Naive B cell (primary cell): Measurements from ENCODE around the gene SLCO4A1. TPM values are rescaled to one million over a fixed set of nuclear protein-coding genes. Genes with fewer than 3 reads are reported as not detected.
A peak's percentile ranks its signal among the peaks of the same experiment; 100 is the strongest.

Source experiments
- ATAC-seq, 2 donors: fragments of 150-1000 bp; cut with Tn5 transposase; 2 replicates each; pipeline ENCODE4 v1.10.0; 2021; ENCODE audit warnings: low read depth in 2 of 2, mild to moderate bottlenecking in 2 of 2, moderate library complexity in 2 of 2
- DNase-seq: peaks from one replicate; pipeline ENCODE4 v3.0.0; 2022
- H3K27ac Mint-ChIP-seq, 6 donors: one replicate each; pipeline ENCODE4 v1.8.0; 2020 to 2022; ENCODE audit warnings: mild to moderate bottlenecking in 6 of 6, mixed read lengths in 6 of 6, moderate library complexity in 5 of 6, inconsistent platforms in 2 of 6
- H3K27me3 Mint-ChIP-seq, 3 donors: one replicate each; pipeline ENCODE4 v1.8.0; 2021 to 2022; ENCODE audit warnings: mixed read lengths in 3 of 3, mild to moderate bottlenecking in 1 of 3
- H3K36me3 Mint-ChIP-seq, 2 donors: one replicate each; pipeline ENCODE4 v1.8.0; 2020 to 2022; ENCODE audit warnings: mixed read lengths in 2 of 2, inconsistent platforms in 1 of 2, mild to moderate bottlenecking in 1 of 2
- H3K4me1 Mint-ChIP-seq, 3 donors: one replicate each; pipeline ENCODE4 v1.8.0; 2020 to 2022; ENCODE audit warnings: mixed read lengths in 3 of 3, inconsistent platforms in 1 of 3, mild to moderate bottlenecking in 1 of 3, moderate library complexity in 1 of 3
- H3K4me3 Mint-ChIP-seq, 8 donors: one replicate each; pipeline ENCODE4 v1.8.0; 2020 to 2022; ENCODE audit warnings: mild to moderate bottlenecking in 8 of 8, mixed read lengths in 8 of 8, moderate library complexity in 8 of 8, inconsistent platforms in 2 of 8
- H3K9me3 Mint-ChIP-seq, 7 donors: one replicate each; pipeline ENCODE4 v1.8.0; 2020 to 2022; ENCODE audit warnings: mixed read lengths in 7 of 7, mild to moderate bottlenecking in 5 of 7, inconsistent platforms in 2 of 7, moderate library complexity in 1 of 7
- polyA plus RNA-seq, 6 donors: library from polyadenylated mRNA; unstranded; fragments of 300-500 nt; fragmentation: Illumina TruSeq; gene quantifications; one replicate each; pipeline ENCODE4 v1.2.3, GENCODE V29; 2021; ENCODE audit warnings: low read depth in 6 of 6

SLCO4A1 gene
- polyA plus RNA-seq, 6 donors from 2014 or later: 0.29 to 4.6 (median 0.91) TPM

DNA sequence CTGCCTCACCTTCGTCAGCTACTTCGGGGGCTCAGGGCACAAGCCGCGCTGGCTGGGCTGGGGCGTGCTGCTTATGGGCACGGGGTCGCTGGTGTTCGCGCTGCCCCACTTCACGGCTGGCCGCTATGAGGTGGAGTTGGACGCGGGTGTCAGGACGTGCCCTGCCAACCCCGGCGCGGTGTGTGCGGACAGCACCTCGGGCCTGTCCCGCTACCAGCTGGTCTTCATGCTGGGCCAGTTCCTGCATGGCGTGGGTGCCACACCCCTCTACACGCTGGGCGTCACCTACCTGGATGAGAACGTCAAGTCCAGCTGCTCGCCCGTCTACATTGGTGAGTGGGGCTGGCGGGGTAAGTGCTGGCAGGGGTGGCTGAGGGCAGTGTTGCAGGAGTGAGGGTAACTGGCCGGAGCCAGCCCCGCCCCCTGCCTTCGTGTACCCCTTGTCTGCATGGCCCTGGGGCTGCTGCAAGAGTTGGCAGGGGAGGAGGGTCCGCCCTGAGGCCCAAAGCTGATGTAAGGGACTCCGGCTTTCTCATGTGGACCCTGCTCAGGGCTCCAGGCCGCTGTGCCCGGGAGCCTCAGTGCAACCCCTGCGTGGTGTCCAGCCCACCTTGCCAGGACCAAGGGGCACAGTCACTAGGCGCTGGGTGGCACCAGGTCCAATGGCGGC is 14.8 kb downstream of the SLCO4A1 start:
- no peak for DNase-seq
- Mint-ChIP-seq H3K27ac (peak overlapping the region in 2 of 6 donors; percentile 16 to 47), H3K4me1 (peaks cover 17 to 22% (median 19%) of the 10 kb centered on the region in 3 donors), H3K9me3 (no peaks in the 10 kb centered on the region), H3K27me3 (no peaks in the 10 kb centered on the region), H3K36me3 (no peaks in the 10 kb centered on the region), H3K4me3 (no peak overlapping the region)
- ATAC-seq: no peak

DNA sequence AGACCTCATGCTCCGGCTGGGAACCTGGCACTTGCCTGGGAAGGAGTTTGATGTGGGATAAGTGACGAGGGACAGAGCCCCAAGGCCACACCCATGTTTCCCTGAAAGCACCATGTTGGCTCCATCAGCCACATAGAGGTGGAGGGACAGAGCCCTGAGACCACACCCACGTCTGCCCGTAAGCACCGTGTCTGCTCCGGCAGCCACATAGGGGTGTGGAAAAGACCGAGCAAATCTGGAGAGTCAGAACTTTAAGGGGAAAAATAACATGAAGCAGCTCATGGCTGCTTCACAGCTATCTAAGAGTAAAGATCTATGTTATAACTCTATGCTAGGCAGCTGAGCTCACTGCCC is 15.3 kb downstream of the SLCO4A1 start:
- no peak for ATAC-seq
- Mint-ChIP-seq H3K27ac (no peak overlapping the region), H3K36me3 (no peaks in the 10 kb centered on the region)

DNA sequence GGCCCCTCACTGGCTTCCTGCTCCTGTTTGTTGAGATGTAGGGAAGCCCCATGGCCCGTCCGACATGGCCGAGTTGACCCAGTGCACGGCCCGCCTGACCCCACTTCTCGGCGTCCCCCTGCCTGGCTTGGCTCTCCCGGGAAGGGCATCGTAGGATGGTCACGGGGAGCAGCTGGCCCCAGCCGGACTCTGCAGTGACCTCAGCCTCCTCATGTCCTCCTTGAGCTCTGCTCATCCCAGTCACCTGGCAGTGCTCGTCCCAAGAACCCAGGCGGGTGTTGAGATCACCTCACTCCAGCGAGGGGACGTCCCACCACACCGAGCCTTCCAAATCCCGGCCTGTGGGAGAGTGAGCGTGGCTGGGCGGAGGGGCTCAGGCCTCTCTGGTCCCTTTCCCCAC is 15.7 kb downstream of the SLCO4A1 start:
- DNase-seq: no peak
- Mint-ChIP-seq H3K4me1 (peaks cover 12 to 15% (median 12%) of the 10 kb centered on the region in 3 donors), H3K9me3 (no peaks in the 10 kb centered on the region), H3K36me3 (no peaks in the 10 kb centered on the region), H3K4me3 (no peak overlapping the region), H3K27ac (no peak overlapping the region), H3K27me3 (no peaks in the 10 kb centered on the region)
- no peak for ATAC-seq

More for the DNA sequence above, 15.3 kb downstream of the SLCO4A1 start:
- H3K4me1 Mint-ChIP-seq: peaks cover 12 to 17% (median 14%) of the 10 kb centered on the region in 3 donors
- no peaks in the 10 kb centered on the region for H3K27me3 Mint-ChIP-seq
- no peak overlapping the region for H3K4me3 Mint-ChIP-seq
- H3K9me3 Mint-ChIP-seq: no peaks in the 10 kb centered on the region
- no peak for DNase-seq

DNA sequence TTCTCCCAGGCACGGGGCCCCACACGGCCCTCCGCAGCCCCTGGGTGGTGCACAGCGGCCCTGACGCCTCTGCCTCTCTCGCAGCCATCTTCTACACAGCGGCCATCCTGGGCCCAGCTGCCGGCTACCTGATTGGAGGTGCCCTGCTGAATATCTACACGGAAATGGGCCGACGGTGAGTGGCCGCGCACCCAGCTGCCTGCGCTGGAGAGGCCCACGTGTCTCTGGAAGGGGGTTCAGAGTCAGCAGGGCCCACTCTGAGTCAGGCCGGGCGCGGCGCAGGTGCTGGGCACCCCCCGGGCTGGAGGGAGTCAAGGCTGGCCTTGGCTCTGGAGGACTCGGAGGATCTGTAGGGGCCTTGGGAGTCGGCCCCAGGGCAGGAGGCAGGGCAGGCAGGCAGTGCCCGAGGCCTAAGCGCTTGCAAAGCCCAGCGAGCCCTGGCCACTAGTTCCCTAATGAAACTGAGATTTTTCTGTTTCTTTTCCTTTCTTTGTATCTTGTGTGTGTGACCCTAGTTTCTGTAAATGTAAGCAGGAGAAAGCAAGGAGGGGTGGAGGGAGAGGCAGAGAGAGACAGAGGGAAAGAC is 16.4 kb downstream of the SLCO4A1 start:
- no peak for ATAC-seq
- no peak for DNase-seq
- H3K9me3 Mint-ChIP-seq: no peaks in the 10 kb centered on the region
- H3K27ac Mint-ChIP-seq: peak overlapping the region in 1 of 6 donors; percentile 57
- no peak overlapping the region for H3K4me3 Mint-ChIP-seq
- peaks cover 12 to 15% (median 12%) of the 10 kb centered on the region in 3 donors for H3K4me1 Mint-ChIP-seq
- no peaks in the 10 kb centered on the region for H3K27me3 Mint-ChIP-seq
- H3K36me3 Mint-ChIP-seq: no peaks in the 10 kb centered on the region

DNA sequence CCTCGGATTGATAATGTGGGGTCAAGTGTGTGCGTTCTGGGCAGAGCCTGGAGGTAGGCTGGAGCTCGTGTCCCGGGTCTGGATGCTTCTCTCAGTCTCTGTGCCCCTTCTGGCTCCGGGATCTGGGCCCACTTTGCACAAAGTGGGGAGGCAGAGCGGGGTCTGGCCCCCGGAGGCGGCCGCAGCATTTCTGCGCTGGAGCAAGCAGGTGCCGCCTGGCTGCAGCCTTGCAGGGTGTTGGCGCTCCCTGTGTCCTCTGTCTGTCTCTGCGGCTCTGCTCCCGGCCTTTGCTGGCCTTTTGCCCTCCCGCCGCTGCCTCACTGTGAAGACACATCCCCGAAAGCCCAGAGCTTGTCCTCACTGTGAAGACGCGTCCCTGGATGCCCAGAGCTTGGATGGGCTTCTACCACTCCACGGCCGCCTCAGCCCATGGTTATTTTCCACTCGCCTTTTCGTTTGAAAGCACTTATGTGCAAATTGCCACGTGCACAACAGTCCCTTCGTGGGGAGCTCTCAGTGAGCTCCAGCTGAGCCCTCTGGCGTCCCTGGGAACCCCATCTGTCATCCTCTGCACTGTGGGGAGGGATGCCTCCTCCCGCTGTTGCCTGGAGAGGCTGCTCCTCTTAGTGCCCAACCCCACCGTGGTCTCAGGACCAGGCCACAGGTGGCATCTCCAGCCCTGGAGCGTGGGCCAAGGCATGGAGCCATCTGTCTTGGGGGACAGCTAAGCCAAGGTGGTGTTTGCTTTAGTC is 17.4 kb downstream of the SLCO4A1 start:
- no peaks in the 10 kb centered on the region for H3K9me3 Mint-ChIP-seq
- DNase-seq: no peak
- ATAC-seq: no peak
- H3K27ac Mint-ChIP-seq: peak overlapping the region in 1 of 6 donors; percentile 46
- no peaks in the 10 kb centered on the region for H3K27me3 Mint-ChIP-seq
- H3K4me3 Mint-ChIP-seq: no peak overlapping the region
- H3K4me1 Mint-ChIP-seq: peaks cover 8 to 10% (median 9%) of the 10 kb centered on the region in 3 donors
- no peaks in the 10 kb centered on the region for H3K36me3 Mint-ChIP-seq

DNA sequence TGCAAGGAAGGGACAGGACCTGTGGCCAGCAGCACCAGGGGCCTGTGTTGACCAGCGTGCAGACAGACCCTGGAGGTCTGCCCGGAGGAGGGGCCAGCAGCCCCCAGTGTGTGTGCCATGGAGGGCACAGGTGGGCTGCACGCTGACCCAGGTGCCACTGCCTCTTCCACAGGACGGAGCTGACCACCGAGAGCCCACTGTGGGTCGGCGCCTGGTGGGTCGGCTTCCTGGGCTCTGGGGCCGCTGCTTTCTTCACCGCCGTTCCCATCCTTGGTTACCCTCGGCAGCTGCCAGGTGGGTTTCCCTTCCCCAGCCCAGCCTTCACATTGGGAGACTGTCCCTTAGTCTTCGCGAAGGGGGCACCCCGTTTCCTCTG is 17.9 kb downstream of the SLCO4A1 start:
- Mint-ChIP-seq H3K36me3 (no peaks in the 10 kb centered on the region), H3K27ac (peak overlapping the region in 1 of 6 donors; percentile 46), H3K9me3 (no peaks in the 10 kb centered on the region), H3K27me3 (no peaks in the 10 kb centered on the region), H3K4me1 (peaks cover 6 to 8% (median 7%) of the 10 kb centered on the region in 3 donors), H3K4me3 (no peak overlapping the region)
- no peak for DNase-seq
- no peak for ATAC-seq

DNA sequence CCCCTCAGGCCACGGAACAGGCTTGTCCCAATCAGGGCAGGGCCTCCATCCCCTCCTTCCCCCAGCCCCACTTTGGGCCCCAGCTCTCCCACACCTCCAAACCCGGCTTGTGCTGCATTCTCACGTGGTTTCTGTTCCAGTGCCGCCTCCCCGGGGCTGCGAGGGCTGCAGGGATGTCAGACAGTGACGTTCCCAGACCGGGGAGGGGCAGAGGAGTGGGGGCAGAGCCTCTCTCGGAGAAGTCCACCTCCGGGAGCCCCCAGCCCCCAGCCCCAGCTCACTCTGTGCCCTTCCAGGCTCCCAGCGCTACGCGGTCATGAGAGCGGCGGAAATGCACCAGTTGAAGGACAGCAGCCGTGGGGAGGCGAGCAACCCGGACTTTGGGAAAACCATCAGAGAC is 18.5 kb downstream of the SLCO4A1 start:
- Mint-ChIP-seq H3K27me3 (no peaks in the 10 kb centered on the region), H3K4me3 (no peak overlapping the region), H3K36me3 (no peaks in the 10 kb centered on the region), H3K9me3 (no peaks in the 10 kb centered on the region), H3K4me1 (peaks cover 3 to 8% (median 5%) of the 10 kb centered on the region in 3 donors), H3K27ac (no peak overlapping the region)
- no peak for ATAC-seq
- DNase-seq: no peak

DNA sequence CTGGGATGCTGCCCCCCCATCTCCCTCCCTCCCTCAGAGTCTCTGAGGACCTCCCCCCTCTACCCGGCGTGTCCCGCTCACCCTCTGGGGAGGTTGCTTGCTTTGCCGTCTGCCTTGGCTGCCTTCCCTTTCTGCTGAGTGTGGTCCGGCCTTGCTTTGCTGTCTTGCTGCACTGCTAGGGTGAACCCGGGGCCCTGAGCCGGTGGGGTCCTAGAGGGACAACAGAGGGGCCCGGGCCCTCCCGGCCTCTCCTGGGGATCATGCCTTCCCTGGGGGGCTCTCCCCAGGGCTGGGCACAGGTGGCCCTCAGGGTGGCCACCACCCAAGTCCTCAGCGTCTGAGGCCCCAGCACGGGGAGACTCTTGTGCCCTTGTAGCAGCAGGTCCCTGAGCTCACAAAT is 19.3 kb downstream of the SLCO4A1 start:
- Mint-ChIP-seq H3K4me3 (no peak overlapping the region), H3K9me3 (no peaks in the 10 kb centered on the region), H3K36me3 (no peaks in the 10 kb centered on the region), H3K4me1 (peaks cover 3 to 8% (median 5%) of the 10 kb centered on the region in 3 donors), H3K27me3 (no peaks in the 10 kb centered on the region), H3K27ac (no peak overlapping the region)
- ATAC-seq (no peak), DNase-seq (no peak)

DNA sequence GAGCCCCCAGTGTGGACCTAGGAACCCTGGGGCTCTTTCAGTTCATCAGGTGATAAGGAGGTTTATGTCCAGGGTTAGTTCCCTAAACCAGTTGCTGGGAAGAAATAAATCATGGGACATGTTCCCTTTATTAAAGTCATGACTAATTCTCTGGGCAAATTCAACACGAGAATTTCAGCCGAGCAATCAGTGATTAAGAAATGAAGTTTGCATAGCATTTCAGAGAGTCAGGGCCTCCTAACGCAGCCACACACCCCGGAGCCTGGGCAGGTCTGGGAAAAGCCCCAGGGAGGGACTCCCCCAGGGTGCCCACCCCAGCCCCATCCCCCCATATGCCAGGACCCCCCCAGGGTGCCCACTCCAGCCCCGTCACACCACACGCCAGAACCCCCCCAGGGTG is 20.1 kb downstream of the SLCO4A1 start:
- no peak overlapping the region for H3K27ac Mint-ChIP-seq
- no peak for DNase-seq
- H3K4me3 Mint-ChIP-seq: no peak overlapping the region
- H3K27me3 Mint-ChIP-seq: no peaks in the 10 kb centered on the region
- H3K4me1 Mint-ChIP-seq: peaks cover 3 to 8% (median 5%) of the 10 kb centered on the region in 3 donors
- H3K36me3 Mint-ChIP-seq: no peaks in the 10 kb centered on the region
- H3K9me3 Mint-ChIP-seq: no peaks in the 10 kb centered on the region
- ATAC-seq: no peak

DNA sequence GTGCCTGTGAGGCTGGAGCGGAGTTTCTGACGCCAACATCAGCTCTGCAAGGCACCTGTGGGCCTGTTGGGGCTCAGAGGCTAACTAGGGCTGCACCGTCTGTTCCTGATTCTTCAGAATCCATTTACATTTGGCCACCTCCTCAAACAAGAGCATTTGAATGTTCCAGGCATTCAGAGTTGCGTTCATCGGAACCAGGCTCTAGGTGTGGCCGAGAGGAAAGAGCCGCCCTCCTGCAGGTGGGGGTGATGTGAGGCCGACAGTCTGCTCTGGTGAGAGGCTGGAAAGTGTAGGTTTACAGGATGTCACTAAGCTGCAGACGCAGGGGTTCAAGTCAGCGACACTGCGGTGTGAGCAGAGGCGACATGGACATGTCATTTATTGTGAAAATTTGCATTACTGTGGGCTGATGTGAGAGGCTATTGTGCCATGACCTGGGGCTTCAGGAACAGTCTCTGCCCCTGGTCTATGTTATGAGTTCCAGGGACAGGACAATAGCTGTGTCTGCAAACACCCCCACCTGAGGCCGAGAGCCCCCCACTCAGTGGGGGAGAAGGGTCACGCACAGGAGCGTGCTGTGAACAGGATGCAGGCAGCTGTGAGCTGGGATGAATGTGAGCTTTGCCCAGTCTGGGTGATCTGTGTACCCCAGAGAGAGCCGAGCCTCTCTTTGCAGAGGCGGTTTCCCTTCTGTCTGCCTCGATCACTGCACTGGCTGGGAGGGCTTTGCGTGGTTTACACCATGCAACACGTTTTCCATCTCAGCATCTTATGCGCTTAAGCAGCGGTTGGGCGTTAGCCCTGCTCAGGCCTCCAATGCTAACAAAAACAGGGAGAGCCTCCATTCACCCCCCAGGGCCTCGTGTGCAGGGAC is 21.1 kb downstream of the SLCO4A1 start:
- Mint-ChIP-seq H3K4me1 (peaks cover 3 to 8% (median 5%) of the 10 kb centered on the region in 3 donors), H3K27me3 (no peaks in the 10 kb centered on the region), H3K36me3 (no peaks in the 10 kb centered on the region), H3K4me3 (no peak overlapping the region), H3K9me3 (no peaks in the 10 kb centered on the region), H3K27ac (peak overlapping the region in 2 of 6 donors; percentile 20 to 28)
- DNase-seq: no peak
- ATAC-seq: no peak

DNA sequence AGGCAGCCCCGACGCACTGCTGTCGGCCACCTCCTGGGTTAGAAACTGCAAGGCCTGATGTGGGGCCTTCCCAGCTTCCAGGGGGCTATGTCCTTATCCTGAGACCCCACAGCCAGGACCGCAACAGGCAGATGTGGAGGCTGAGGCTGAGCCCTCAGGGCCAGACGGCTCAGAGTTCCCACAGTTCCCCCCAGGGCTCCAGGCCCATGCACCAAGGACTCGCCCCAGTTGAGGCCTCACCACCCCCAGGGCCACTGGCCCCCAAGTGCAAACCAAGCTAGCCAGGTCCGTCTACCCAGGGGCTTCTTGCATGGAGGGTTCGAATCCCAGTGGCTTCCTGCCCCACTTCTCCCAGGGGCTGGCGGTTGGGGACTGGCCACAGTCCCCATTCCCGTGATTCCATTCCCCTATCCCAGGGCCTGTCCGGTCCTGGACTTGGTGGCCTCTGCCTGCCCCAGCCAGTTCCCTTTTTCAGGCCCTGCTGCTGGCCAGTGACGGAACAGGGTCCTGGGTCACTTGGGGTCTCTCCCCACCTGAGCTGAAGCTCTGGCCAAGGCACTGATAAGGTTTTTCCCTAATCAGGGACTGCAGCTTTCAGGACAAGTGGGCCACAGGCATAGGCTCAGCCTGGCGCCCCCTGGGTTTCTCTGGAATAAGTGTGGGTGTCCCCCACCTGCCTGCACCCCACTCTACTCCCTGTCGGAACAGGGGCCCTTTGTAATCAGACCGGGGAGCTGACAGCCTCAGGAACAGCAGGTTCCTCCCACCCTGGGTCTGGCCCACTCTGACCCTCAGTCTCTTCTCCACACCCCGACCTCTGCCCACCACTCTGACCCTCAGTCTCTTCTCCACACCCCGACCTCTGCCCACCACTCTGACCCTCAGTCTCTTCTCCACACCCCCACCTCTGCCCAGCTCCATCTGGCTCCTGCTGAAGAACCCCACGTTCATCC is 22.0 kb downstream of the SLCO4A1 start:
- ATAC-seq (no peak), DNase-seq (no peak)
- H3K4me1 Mint-ChIP-seq: peaks cover 0 to 2% (median 0%) of the 10 kb centered on the region in 3 donors
- no peaks in the 10 kb centered on the region for H3K36me3 Mint-ChIP-seq
- no peak overlapping the region for H3K27ac Mint-ChIP-seq
- H3K27me3 Mint-ChIP-seq: no peaks in the 10 kb centered on the region
- H3K9me3 Mint-ChIP-seq: no peaks in the 10 kb centered on the region
- no peak overlapping the region for H3K4me3 Mint-ChIP-seq

DNA sequence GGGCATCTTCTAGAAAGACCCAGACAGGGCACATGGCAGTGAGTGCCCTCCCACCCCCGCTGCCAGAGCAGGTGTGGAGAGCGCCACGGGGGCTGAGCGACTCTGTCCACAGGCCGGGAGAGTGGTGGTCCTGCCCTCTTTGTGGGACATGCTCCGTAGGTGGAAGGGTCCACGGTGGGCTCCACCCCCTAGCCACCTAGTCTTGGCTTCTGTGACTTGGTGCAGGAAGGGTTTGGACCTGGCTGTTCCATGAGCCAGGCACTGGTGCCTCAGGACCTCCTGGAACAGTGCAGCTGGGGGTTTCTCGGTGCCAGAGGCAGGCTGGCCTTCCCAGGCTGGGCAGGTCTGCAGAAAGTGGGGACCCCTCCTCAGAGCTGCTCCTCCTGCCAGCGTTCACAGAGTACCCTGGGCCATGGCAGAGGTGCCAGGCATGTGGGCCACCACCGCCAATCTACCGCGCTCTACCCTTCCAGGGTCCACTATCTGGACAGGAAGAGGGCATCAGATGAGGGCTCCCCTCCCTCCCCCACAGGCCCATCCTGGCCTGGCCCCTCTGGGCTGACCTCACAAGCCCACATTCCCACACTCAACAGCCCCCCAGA is 23.0 kb downstream of the SLCO4A1 start:
- H3K27ac Mint-ChIP-seq: no peak overlapping the region
- no peaks in the 10 kb centered on the region for H3K4me1 Mint-ChIP-seq
- DNase-seq (no peak), ATAC-seq (no peak)
- no peaks in the 10 kb centered on the region for H3K9me3 Mint-ChIP-seq
- no peaks in the 10 kb centered on the region for H3K36me3 Mint-ChIP-seq
- no peak overlapping the region for H3K4me3 Mint-ChIP-seq
- no peaks in the 10 kb centered on the region for H3K27me3 Mint-ChIP-seq
